H1 (cell line): ENCODE measurements around the gene PINK1. TPM values are rescaled to one million over a fixed set of nuclear protein-coding genes. Genes with fewer than 3 reads are reported as not detected.

Experiments
- TBP ChIP-seq: IDR thresholded peaks from 2 replicates; pipeline ENCODE4 v1.6.1; 2011; ENCODE audit warnings: low read depth, low read length, improper control_type of control experiment
- polyA plus RNA-seq, 7 experiments: library from polyadenylated mRNA; depleted of rRNA in 3 of 7; stranded (reverse) in 5 of 7; unstranded in 2 of 7; fragments of >200 nt in 5 of 7; fragments of 200-250 nt in 2 of 7; gene quantifications; 1 replicate in 5 of 7; 2 replicates in 1 of 7; 4 replicates in 1 of 7; pipeline versions ENCODE4 v1.2.1 to v1.2.3, GENCODE V29; 2011 to 2013; ENCODE audit warnings: missing spikeins in 2 of 7, mixed read lengths in 2 of 7
- total RNA-seq: library from RNA; stranded (reverse); fragmentation: NEBNext Ultra II Directional; extraction: Animal tissue kit (Norgen Biotek cat#: 25700); gene quantifications from 2 replicates; pipeline ENCODE4 v1.2.1, GENCODE V29; 2021

The PINK1 gene
- total and polyA plus RNA-seq, 2 of the 8 experiments (the other 6 are each of a cell fraction or from before 2014, with no cell fraction given), result 16.1 to 19.3 TPM

GRCh38 chr1:20648438-20648837, 15.2 kb downstream of the PINK1 start (continued):
- TF ChIP-seq TBP, result no peak
- TF ChIP-seq, all 59 proteins: peak for 0
